ENCODE measurements around the gene DCAF5.

The DCAF5 gene

GRCh38 chr14:69139743-69140142, 13.2 kb downstream of the DCAF5 start:
- no peak for DNase-seq

GRCh38 chr14:69137843-69138535, 14.9 kb downstream of the DCAF5 start:
- DNase-seq: no peak

- DNase-seq: no peak
Measured at GRCh38 chr14:69137416-69137815, 15.5 kb downstream of the DCAF5 start.

GRCh38 chr14:69135133-69135532, 17.8 kb downstream of the DCAF5 start:
- DNase-seq: no peak

- no peak for DNase-seq
Measured at GRCh38 chr14:69133206-69134125, 19.5 kb downstream of the DCAF5 start.

- no peak for DNase-seq
Measured at GRCh38 chr14:69132513-69133181, 20.3 kb downstream of the DCAF5 start.

GRCh38 chr14:69131176-69131575, 21.7 kb downstream of the DCAF5 start:
- no peak for DNase-seq

- peak; percentile 33 to 51 (median 44) for DNase-seq
Measured at GRCh38 chr14:69129264-69129880, 23.5 kb downstream of the DCAF5 start.

- no peak for DNase-seq
Measured at GRCh38 chr14:69118305-69118704, 34.6 kb downstream of the DCAF5 start.

GRCh38 chr14:69117020-69117767, 35.7 kb downstream of the DCAF5 start:
- no peak for DNase-seq

GRCh38 chr14:69115407-69116185, 37.3 kb downstream of the DCAF5 start:
- no peak for DNase-seq

GRCh38 chr14:69114763-69115162, 38.2 kb downstream of the DCAF5 start:
- DNase-seq: no peak

- DNase-seq: no peak
Measured at GRCh38 chr14:69108358-69108757, 44.6 kb downstream of the DCAF5 start.

GRCh38 chr14:69107407-69108003, 45.4 kb downstream of the DCAF5 start:
- no peak for DNase-seq

GRCh38 chr14:69106451-69106850, 46.5 kb downstream of the DCAF5 start:
- no peak for DNase-seq

GRCh38 chr14:69105326-69105725, 47.6 kb downstream of the DCAF5 start:
- no peak for DNase-seq

- no peak for DNase-seq
Measured at GRCh38 chr14:69101331-69101826, 51.5 kb downstream of the DCAF5 start.

GRCh38 chr14:69097974-69098373, 54.9 kb downstream of the DCAF5 start:
- DNase-seq: no peak

- DNase-seq: no peak
Measured at GRCh38 chr14:69096781-69097475, 56.0 kb downstream of the DCAF5 start.

- DNase-seq: no peak
Measured at GRCh38 chr14:69096246-69096645, 56.7 kb downstream of the DCAF5 start.

Data from activated CD4-positive, CD25-positive, alpha-beta regulatory T cell (primary cell).